GM23338 (cell line): ENCODE measurements around the gene GOSR1. TPM values are rescaled to one million over a fixed set of nuclear protein-coding genes. Genes with fewer than 3 reads are reported as not detected.
"Not testable (repeated sequence)": the region's sequence is repeated elsewhere in the genome, so short reads cannot be mapped to it uniquely, and the experiment has no call there.

Experiments
- ATAC-seq: fragments of 200-7000 bp; cut with Tn5 transposase; 3 replicates; pipeline ENCODE4 v1.9.1; 2020
- DNase-seq: peaks from one replicate; pipeline ENCODE4 v3.0.0-alpha.2; 2015; ENCODE audit warnings: low spot score
- H2AFZ ChIP-seq: fragments of 200-600 bp; sonication (generic); 2 replicates; pipeline ENCODE4 v1.8.0; 2016; ENCODE audit warnings: antibody characterized with exemption, mild to moderate bottlenecking, moderate library complexity
- H3F3A ChIP-seq: fragments of 200-600 bp; sonication (generic); replicated peaks from 2 replicates; pipeline ENCODE4 v1.8.0; 2017; ENCODE audit warnings: antibody characterized with exemption, mixed run types, low read depth
- H3K27ac ChIP-seq: fragments of 200-600 bp; sonication (generic); 2 replicates; pipeline ENCODE4 v1.6.1; 2016; ENCODE audit warnings: low read depth
- H3K27me3 ChIP-seq: fragments of 200-600 bp; sonication (generic); 2 replicates; pipeline ENCODE4 v1.8.0; 2016; ENCODE audit warnings: mild to moderate bottlenecking, mixed run types, moderate library complexity; ENCODE audit not compliant: insufficient read depth
- H3K36me3 ChIP-seq: fragments of 200-600 bp; sonication (generic); 2 replicates; pipeline ENCODE4 v1.8.0; 2016; ENCODE audit warnings: mild to moderate bottlenecking; ENCODE audit not compliant: insufficient read depth
- H3K4me1 ChIP-seq: fragments of 200-600 bp; sonication (generic); 2 replicates; pipeline ENCODE4 v1.8.0; 2016; ENCODE audit warnings: mild to moderate bottlenecking, moderate library complexity; ENCODE audit not compliant: insufficient read depth
- H3K4me2 ChIP-seq: fragments of 200-600 bp; sonication (generic); 2 replicates; pipeline ENCODE4 v1.7.1; 2017; ENCODE audit warnings: mixed run types
- H3K4me3 ChIP-seq: fragments of 200-600 bp; sonication (generic); 2 replicates; pipeline ENCODE4 v1.6.1; 2016; ENCODE audit warnings: mixed run types
- H3K79me2 ChIP-seq: fragments of 200-600 bp; sonication (generic); replicated peaks from 2 replicates; pipeline ENCODE4 v1.8.0; 2017; ENCODE audit warnings: mild to moderate bottlenecking; ENCODE audit not compliant: insufficient read depth
- H3K9me2 ChIP-seq: fragments of 200-600 bp; sonication (generic); 2 replicates; pipeline ENCODE4 v1.8.0; 2017; ENCODE audit not compliant: insufficient read depth
- H4K20me1 ChIP-seq: fragments of 200-600 bp; sonication (generic); replicated peaks from 2 replicates; pipeline ENCODE4 v1.8.0; 2017; ENCODE audit warnings: mild to moderate bottlenecking; ENCODE audit not compliant: insufficient read depth
- H3K27ac Mint-ChIP-seq: 2 replicates; pipeline ENCODE4 v1.8.0; 2020; ENCODE audit warnings: inconsistent platforms, mild to moderate bottlenecking, moderate library complexity, mixed read lengths
- H3K27me3 Mint-ChIP-seq: 3 replicates; pipeline ENCODE4 v1.8.0; 2022; ENCODE audit warnings: low read depth, mild to moderate bottlenecking, moderate library complexity, mixed read lengths, inconsistent platforms; ENCODE audit not compliant: insufficient read depth, poor library complexity
- H3K36me3 Mint-ChIP-seq: 3 replicates; pipeline ENCODE4 v1.8.0; 2021; ENCODE audit warnings: low read depth, mild to moderate bottlenecking, inconsistent platforms, moderate library complexity, mixed read lengths
- H3K4me1 Mint-ChIP-seq: 3 replicates; pipeline ENCODE4 v1.8.0; 2020; ENCODE audit warnings: mild to moderate bottlenecking, inconsistent platforms, mixed read lengths
- H3K4me3 Mint-ChIP-seq: 3 replicates; pipeline ENCODE4 v1.8.0; 2021; ENCODE audit warnings: moderate library complexity, mild to moderate bottlenecking, inconsistent platforms, mixed read lengths
- H3K9me3 Mint-ChIP-seq: 3 replicates; pipeline ENCODE4 v1.8.0; 2020; ENCODE audit warnings: moderate library complexity, mild to moderate bottlenecking, inconsistent platforms, mixed read lengths
- JUNB ChIP-seq: IDR thresholded peaks from one replicate; pipeline ENCODE4 v1.6.1; 2016; ENCODE audit warnings: antibody characterized with exemption; ENCODE audit not compliant: unreplicated experiment
- polyA plus RNA-seq: library from polyadenylated mRNA; unstranded; fragments of >200 nt; fragmentation: Nextera tagmentation; extraction: Ambion mirVana; gene quantifications from 2 replicates; pipeline ENCODE4 v1.2.1, GENCODE V29; 2016
- total RNA-seq: library from RNA; depleted of rRNA; stranded (reverse); fragments of >200 nt; shearing (Covaris generic); gene quantifications from 2 replicates; pipeline ENCODE4 v1.2.3, GENCODE V29; 2014
- TF ChIP-seq, protein P1 (sequence below): IDR thresholded peaks from 2 replicates; pipeline ENCODE4 v1.6.1; 2016; ENCODE audit warnings: antibody characterized with exemption

Gene GOSR1
- total and polyA plus RNA-seq, 2 experiments from 2014 or later = 33.4 to 74.1 TPM

DNA sequence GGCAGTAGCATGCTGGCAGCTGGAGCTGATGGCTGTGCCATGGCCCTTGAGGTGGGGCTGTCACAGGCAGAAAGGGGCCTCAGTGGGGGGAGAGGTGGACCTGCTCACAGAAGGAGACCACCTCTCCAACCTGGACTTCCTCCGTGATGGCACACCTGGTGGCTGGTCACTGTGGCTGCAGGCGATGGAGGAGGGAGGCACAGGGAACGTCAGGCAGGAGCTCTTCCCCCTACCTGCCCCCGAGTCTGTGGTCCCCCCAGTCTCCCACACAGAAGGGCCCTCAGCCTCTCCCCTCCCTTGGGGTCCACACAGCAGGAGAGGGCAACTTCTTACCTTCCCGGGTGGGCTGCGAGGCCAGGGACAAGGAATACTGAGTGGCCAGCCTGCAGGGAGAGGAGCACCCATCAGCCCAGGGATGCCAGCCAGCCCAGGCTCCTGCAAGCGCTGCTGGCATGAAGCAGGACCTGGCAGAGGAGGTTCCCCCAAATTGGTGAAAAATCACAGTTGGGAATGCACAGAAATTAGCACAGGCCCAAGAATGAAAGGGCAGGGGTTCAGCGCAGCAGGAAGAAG is 96.5 kb downstream of the GOSR1 start (continued):
- TF ChIP-seq, protein P1, sequence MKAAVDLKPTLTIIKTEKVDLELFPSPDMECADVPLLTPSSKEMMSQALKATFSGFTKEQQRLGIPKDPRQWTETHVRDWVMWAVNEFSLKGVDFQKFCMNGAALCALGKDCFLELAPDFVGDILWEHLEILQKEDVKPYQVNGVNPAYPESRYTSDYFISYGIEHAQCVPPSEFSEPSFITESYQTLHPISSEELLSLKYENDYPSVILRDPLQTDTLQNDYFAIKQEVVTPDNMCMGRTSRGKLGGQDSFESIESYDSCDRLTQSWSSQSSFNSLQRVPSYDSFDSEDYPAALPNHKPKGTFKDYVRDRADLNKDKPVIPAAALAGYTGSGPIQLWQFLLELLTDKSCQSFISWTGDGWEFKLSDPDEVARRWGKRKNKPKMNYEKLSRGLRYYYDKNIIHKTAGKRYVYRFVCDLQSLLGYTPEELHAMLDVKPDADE = no peak
- no peak for TF ChIP-seq JUNB

GRCh38 chr17:30574309-30574708 is 97.1 kb downstream of the GOSR1 start:
- H3K4me1 Mint-ChIP-seq = peaks cover 15% of the 10 kb centered on the region
- not testable (repeated sequence) for H3K9me2 ChIP-seq, H3K27me3 ChIP-seq, H4K20me1 ChIP-seq, DNase-seq, H2AFZ ChIP-seq, H3K27ac ChIP-seq, H3K36me3 ChIP-seq, H3K9me3 Mint-ChIP-seq, H3K36me3 Mint-ChIP-seq, H3K4me3 ChIP-seq, H3K4me2 ChIP-seq, H3K4me1 ChIP-seq, H3K79me2 ChIP-seq, H3K27me3 Mint-ChIP-seq, H3K27ac Mint-ChIP-seq, H3F3A ChIP-seq, ATAC-seq, H3K4me3 Mint-ChIP-seq

- H3K27me3 Mint-ChIP-seq, H3F3A ChIP-seq, H3K4me3 ChIP-seq, H2AFZ ChIP-seq, H3K4me1 ChIP-seq, H3K27ac Mint-ChIP-seq, H3K27me3 ChIP-seq, DNase-seq, H3K27ac ChIP-seq, H3K9me3 Mint-ChIP-seq, H3K4me3 Mint-ChIP-seq, H4K20me1 ChIP-seq, H3K4me2 ChIP-seq, H3K9me2 ChIP-seq, ATAC-seq, H3K79me2 ChIP-seq, H3K36me3 Mint-ChIP-seq, H3K36me3 ChIP-seq: not testable (repeated sequence)
- H3K4me1 Mint-ChIP-seq = peaks cover 20% of the 10 kb centered on the region
These were observed 97.6 kb downstream of the GOSR1 start for GRCh38 chr17:30574806-30575205.

- not testable (repeated sequence) for H3K9me2 ChIP-seq, H3K27ac Mint-ChIP-seq, ATAC-seq, H3K27ac ChIP-seq, H3K4me3 ChIP-seq, H2AFZ ChIP-seq, H3K36me3 Mint-ChIP-seq, H3F3A ChIP-seq, DNase-seq, H4K20me1 ChIP-seq, H3K27me3 Mint-ChIP-seq, H3K27me3 ChIP-seq, H3K79me2 ChIP-seq, H3K4me2 ChIP-seq, H3K4me3 Mint-ChIP-seq, H3K9me3 Mint-ChIP-seq, H3K36me3 ChIP-seq
- peaks cover 11% of the 10 kb centered on the region for H3K4me1 ChIP-seq
- peaks cover 24% of the 10 kb centered on the region for H3K4me1 Mint-ChIP-seq
These were observed 98.6 kb downstream of the GOSR1 start for GRCh38 chr17:30575648-30576325.
